Liver (tissue), 9 donors: ENCODE data around the gene LYZ. TPM values are rescaled to one million over a fixed set of nuclear protein-coding genes. Genes with fewer than 3 reads are reported as not detected.
A peak's percentile ranks its signal among the peaks of the same experiment; 100 is the strongest.

Experiments used
- DNase-seq: peaks from one replicate; pipeline ENCODE4 v3.0.0-alpha.2; 2017; ENCODE audit warnings: low spot score
- H3K27ac ChIP-seq, 2 donors: one replicate each; pipeline ENCODE4 v1.7.0; 2013; ENCODE audit warnings: inconsistent platforms in 2 of 2, low read length in 2 of 2, control low read depth in 1 of 2, low read depth in 1 of 2, mild to moderate bottlenecking in 1 of 2
- H3K27me3 ChIP-seq, 4 donors: one replicate each; pipeline versions ENCODE4 v1.6.1 to v1.7.0; 2013; ENCODE audit warnings: low read length in 3 of 4, inconsistent platforms in 1 of 4, mild to moderate bottlenecking in 1 of 4, moderate library complexity in 1 of 4; ENCODE audit not compliant: control insufficient read depth in 4 of 4, insufficient read depth in 4 of 4
- H3K36me3 ChIP-seq, 4 donors: one replicate each; pipeline versions ENCODE4 v1.6.1 to v1.7.0; 2013; ENCODE audit warnings: low read length in 3 of 4, mild to moderate bottlenecking in 3 of 4, low read depth in 1 of 4, moderate library complexity in 1 of 4; ENCODE audit not compliant: control insufficient read depth in 4 of 4, insufficient read depth in 3 of 4
- H3K4me1 ChIP-seq, 4 donors: one replicate each; pipeline versions ENCODE4 v1.6.1 to v1.7.0; 2013; ENCODE audit warnings: low read length in 3 of 4, mild to moderate bottlenecking in 3 of 4, moderate library complexity in 1 of 4; ENCODE audit not compliant: control insufficient read depth in 4 of 4, insufficient read depth in 4 of 4
- H3K4me3 ChIP-seq, 3 donors: one replicate each; pipeline versions ENCODE4 v1.6.1 to v1.7.0; 2013; ENCODE audit warnings: low read length in 3 of 3, control low read depth in 1 of 3, low read depth in 1 of 3, mild to moderate bottlenecking in 1 of 3
- H3K9ac ChIP-seq, 2 donors: one replicate each; pipeline ENCODE4 v1.7.0; 2013; ENCODE audit warnings: low read length in 2 of 2, mild to moderate bottlenecking in 2 of 2, moderate library complexity in 2 of 2, control low read depth in 1 of 2, low read depth in 1 of 2
- H3K9me3 ChIP-seq, 4 donors: one replicate each; pipeline versions ENCODE4 v1.6.1 to v1.7.0; 2013; ENCODE audit warnings: low read length in 3 of 4; ENCODE audit not compliant: control insufficient read depth in 4 of 4
- FOXA1 ChIP-seq: IDR thresholded peaks from 2 replicates; pipeline ENCODE4 v1.6.1; 2016; ENCODE audit warnings: antibody characterized with exemption
- FOXA2 ChIP-seq: IDR thresholded peaks from 2 replicates; pipeline ENCODE4 v1.6.1; 2016; ENCODE audit warnings: antibody characterized with exemption
- GABPA ChIP-seq, 2 donors: IDR thresholded peaks in 1 of 2; conservative IDR thresholded peaks in 1 of 2; 2 replicates each; pipeline ENCODE4 v1.6.1; 2016; ENCODE audit warnings: antibody characterized with exemption in 2 of 2, mild to moderate bottlenecking in 1 of 2, moderate library complexity in 1 of 2
- HNF4A ChIP-seq, 2 donors: conservative IDR thresholded peaks; 2 replicates each; pipeline ENCODE4 v1.6.1; 2016; ENCODE audit warnings: antibody characterized with exemption in 2 of 2, mild to moderate bottlenecking in 2 of 2
- HNF4G ChIP-seq: IDR thresholded peaks from 2 replicates; pipeline ENCODE4 v1.6.1; 2016; ENCODE audit warnings: antibody characterized with exemption
- JUND ChIP-seq, 2 donors: IDR thresholded peaks; 2 replicates each; pipeline ENCODE4 v1.6.1; 2016; ENCODE audit warnings: antibody characterized with exemption in 2 of 2
- NR2F2 ChIP-seq: IDR thresholded peaks from 2 replicates; pipeline ENCODE4 v1.6.1; 2016; ENCODE audit warnings: antibody characterized with exemption
- RAD21 ChIP-seq, 2 donors: IDR thresholded peaks; 2 replicates each; pipeline ENCODE4 v1.6.1; 2016; ENCODE audit warnings: antibody characterized with exemption in 2 of 2, mild to moderate bottlenecking in 2 of 2
- RXRA ChIP-seq, 2 donors: IDR thresholded peaks; 2 replicates each; pipeline ENCODE4 v1.6.1; 2017 to 2018; ENCODE audit warnings: antibody characterized with exemption in 2 of 2, mild to moderate bottlenecking in 1 of 2
- SP1 ChIP-seq: IDR thresholded peaks from 2 replicates; pipeline ENCODE4 v1.6.1; 2018; ENCODE audit warnings: antibody characterized with exemption, mild to moderate bottlenecking
- TAF1 ChIP-seq: conservative IDR thresholded peaks from 2 replicates; pipeline ENCODE4 v1.6.1; 2016; ENCODE audit warnings: antibody characterized with exemption, mild to moderate bottlenecking
- YY1 ChIP-seq: IDR thresholded peaks from 2 replicates; pipeline ENCODE4 v1.6.1; 2016; ENCODE audit warnings: antibody characterized with exemption, mild to moderate bottlenecking
- WGBS: extraction: QIAGEN DNeasy Blood & Tissue Kit; methylation state at CpG from one replicate; pipeline ENCODE4 v1.1.7; 2013; 5-methylcytosine and 5-hydroxymethylcytosine counted together
- polyA plus RNA-seq, 2 donors: library from polyadenylated mRNA; stranded (reverse) in 1 of 2; unstranded in 1 of 2; fragments of 200-250 nt in 1 of 2; fragments of >200 nt in 1 of 2; fragmentation: Nextera tagmentation in 1 of 2; extraction: Ambion mirVana in 1 of 2; gene quantifications; one replicate each; pipeline versions ENCODE4 v1.2.1 to v1.2.3, GENCODE V29; 2013 to 2015
- total RNA-seq, 2 donors: library from RNA; depleted of rRNA; stranded (reverse); fragments of >200 nt; gene quantifications; one replicate each; pipeline ENCODE4 v1.2.3, GENCODE V29; 2014
- TF ChIP-seq, protein P1 (sequence below): IDR thresholded peaks from 2 replicates; pipeline ENCODE4 v1.6.1; 2016; ENCODE audit warnings: antibody characterized with exemption
- TF ChIP-seq, protein P2 (sequence below): IDR thresholded peaks from 2 replicates; pipeline ENCODE4 v1.6.1; 2016; ENCODE audit warnings: antibody characterized with exemption, mild to moderate bottlenecking
- TF ChIP-seq, protein P3 (sequence below): IDR thresholded peaks from 2 replicates; pipeline ENCODE4 v1.6.1; 2016; ENCODE audit warnings: antibody characterized with exemption
- TF ChIP-seq, protein P4 (sequence below): fragments of 150-350 bp; IDR thresholded peaks from 2 replicates; pipeline ENCODE4 v1.5.1; 2017; ENCODE audit warnings: improper control_type of control experiment, low read depth, low read length; ENCODE audit not compliant: missing input control
- TF ChIP-seq, protein P5 (sequence below): IDR thresholded peaks from 2 replicates; pipeline ENCODE4 v1.6.1; 2016; ENCODE audit warnings: antibody characterized with exemption
- donor health status: healthy.
- donor health status: healthy.
- donor health status: healthy.
- donor health status: healthy.
- donor health status: healthy.

LYZ gene
- total RNA-seq = 100 to 1,000 TPM in 1 of 2 donors, 10 to 100 TPM in 1; 24.7 to 141 TPM
- polyA plus RNA-seq = 10 to 100 TPM; 11.5 to 42.3 TPM

DNA sequence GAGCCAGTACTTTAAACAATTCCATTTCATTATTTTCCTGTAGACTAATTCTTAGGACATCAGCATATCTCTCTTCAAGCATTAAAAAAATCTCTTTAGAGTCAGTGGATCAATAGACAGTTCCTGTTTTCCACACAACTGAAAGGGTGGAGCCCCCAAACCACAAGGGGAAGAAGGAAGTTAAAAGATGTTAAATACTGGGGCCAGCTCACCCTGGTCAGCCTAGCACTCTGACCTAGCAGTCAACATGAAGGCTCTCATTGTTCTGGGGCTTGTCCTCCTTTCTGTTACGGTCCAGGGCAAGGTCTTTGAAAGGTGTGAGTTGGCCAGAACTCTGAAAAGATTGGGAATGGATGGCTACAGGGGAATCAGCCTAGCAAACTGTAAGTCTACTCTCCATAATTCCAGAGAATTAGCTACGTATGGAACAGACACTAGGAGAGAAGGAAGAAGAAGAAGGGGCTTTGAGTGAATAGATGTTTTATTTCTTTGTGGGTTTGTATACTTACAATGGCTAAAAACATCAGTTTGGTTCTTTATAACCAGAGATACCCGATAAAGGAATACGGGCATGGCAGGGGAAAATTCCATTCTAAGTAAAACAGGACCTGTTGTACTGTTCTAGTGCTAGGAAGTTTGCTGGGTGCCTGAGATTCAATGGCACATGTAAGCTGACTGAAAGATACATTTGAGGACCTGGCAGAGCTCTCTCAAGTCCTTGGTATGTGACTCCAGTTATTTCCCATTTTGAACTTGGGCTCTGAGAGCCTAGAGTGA lies at the start of gene LYZ:
Gene LYZ (plus strand): TSS at position 220 of the 777 bp plus-strand sequence. CDS start 28 bp downstream, at position 248.
- H3K27me3 ChIP-seq = no peaks in the 10 kb centered on the region
- peak within 1 kb of the TSS in 1 of 2 donors; percentile 37 for H3K27ac ChIP-seq
- H3K4me1 ChIP-seq = peaks cover 14 to 29% (median 22%) of the 10 kb centered on the region in 4 donors
- TF ChIP-seq YY1 = peak; percentile 43
- peak in 1 of 2 donors; percentile 49 for TF ChIP-seq HNF4A (conservative IDR thresholded peaks at IDR 0.05)
- TF ChIP-seq RXRA (IDR thresholded peaks at IDR 0.05) = peak in 1 of 2 donors; percentile 31
- no peak for TF ChIP-seq JUND (IDR thresholded peaks at IDR 0.05)
- peak within 1 kb of the TSS in 1 of 2 donors; percentile 15 for H3K9ac ChIP-seq
- H3K9me3 ChIP-seq = no peaks in the 10 kb centered on the region
- no peak for DNase-seq
- H3K4me3 ChIP-seq = no peak within 1 kb of the TSS
- no peaks in the 10 kb centered on the region for H3K36me3 ChIP-seq
- 64% methylated on average over 4 of the region's 4 CpGs for WGBS

DNA sequence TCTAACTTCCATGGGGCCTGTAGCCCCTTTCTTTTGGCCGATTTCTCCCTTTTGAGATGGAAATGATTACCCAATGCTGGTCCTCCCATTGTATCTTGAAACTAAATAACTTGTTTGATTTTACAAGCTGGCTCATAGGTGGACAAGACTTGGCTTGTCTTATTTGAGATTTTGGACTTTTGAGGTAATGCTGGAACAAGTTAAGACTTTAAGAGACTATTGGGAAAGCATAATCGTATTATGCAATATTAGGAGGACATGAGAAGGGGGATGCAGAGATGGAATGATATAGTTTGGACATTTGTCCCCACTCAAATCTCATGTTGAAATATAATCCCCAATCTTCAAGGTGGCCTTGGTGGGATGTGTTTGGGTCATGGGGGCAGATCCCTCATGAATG lies 49.2 kb upstream of the LYZ start:
- no peak overlapping the region for H3K4me3 ChIP-seq
- H3K27ac ChIP-seq = no peak overlapping the region
- 88% methylated on average over 2 of the region's 2 CpGs for WGBS
- H3K36me3 ChIP-seq = no peaks in the 10 kb centered on the region
- TF ChIP-seq RAD21 (IDR thresholded peaks at IDR 0.05) = no peak
- no peak for TF ChIP-seq TAF1
- no peak for TF ChIP-seq GABPA (IDR thresholded peaks at IDR 0.05 in 1 of 2, conservative IDR thresholded peaks at IDR 0.05 in 1 of 2)
- TF ChIP-seq HNF4G = no peak
- TF ChIP-seq, protein P1, sequence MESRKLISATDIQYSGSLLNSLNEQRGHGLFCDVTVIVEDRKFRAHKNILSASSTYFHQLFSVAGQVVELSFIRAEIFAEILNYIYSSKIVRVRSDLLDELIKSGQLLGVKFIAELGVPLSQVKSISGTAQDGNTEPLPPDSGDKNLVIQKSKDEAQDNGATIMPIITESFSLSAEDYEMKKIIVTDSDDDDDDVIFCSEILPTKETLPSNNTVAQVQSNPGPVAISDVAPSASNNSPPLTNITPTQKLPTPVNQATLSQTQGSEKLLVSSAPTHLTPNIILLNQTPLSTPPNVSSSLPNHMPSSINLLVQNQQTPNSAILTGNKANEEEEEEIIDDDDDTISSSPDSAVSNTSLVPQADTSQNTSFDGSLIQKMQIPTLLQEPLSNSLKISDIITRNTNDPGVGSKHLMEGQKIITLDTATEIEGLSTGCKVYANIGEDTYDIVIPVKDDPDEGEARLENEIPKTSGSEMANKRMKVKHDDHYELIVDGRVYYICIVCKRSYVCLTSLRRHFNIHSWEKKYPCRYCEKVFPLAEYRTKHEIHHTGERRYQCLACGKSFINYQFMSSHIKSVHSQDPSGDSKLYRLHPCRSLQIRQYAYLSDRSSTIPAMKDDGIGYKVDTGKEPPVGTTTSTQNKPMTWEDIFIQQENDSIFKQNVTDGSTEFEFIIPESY = no peak
- no peak for TF ChIP-seq FOXA1
- no peak for TF ChIP-seq FOXA2
- TF ChIP-seq, protein P2, sequence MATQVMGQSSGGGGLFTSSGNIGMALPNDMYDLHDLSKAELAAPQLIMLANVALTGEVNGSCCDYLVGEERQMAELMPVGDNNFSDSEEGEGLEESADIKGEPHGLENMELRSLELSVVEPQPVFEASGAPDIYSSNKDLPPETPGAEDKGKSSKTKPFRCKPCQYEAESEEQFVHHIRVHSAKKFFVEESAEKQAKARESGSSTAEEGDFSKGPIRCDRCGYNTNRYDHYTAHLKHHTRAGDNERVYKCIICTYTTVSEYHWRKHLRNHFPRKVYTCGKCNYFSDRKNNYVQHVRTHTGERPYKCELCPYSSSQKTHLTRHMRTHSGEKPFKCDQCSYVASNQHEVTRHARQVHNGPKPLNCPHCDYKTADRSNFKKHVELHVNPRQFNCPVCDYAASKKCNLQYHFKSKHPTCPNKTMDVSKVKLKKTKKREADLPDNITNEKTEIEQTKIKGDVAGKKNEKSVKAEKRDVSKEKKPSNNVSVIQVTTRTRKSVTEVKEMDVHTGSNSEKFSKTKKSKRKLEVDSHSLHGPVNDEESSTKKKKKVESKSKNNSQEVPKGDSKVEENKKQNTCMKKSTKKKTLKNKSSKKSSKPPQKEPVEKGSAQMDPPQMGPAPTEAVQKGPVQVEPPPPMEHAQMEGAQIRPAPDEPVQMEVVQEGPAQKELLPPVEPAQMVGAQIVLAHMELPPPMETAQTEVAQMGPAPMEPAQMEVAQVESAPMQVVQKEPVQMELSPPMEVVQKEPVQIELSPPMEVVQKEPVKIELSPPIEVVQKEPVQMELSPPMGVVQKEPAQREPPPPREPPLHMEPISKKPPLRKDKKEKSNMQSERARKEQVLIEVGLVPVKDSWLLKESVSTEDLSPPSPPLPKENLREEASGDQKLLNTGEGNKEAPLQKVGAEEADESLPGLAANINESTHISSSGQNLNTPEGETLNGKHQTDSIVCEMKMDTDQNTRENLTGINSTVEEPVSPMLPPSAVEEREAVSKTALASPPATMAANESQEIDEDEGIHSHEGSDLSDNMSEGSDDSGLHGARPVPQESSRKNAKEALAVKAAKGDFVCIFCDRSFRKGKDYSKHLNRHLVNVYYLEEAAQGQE = no peak
- TF ChIP-seq, protein P3, sequence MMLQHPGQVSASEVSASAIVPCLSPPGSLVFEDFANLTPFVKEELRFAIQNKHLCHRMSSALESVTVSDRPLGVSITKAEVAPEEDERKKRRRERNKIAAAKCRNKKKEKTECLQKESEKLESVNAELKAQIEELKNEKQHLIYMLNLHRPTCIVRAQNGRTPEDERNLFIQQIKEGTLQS = no peak
- no peak for TF ChIP-seq SP1
- no peak for TF ChIP-seq YY1
- no peak for TF ChIP-seq NR2F2
- no peak for TF ChIP-seq HNF4A (conservative IDR thresholded peaks at IDR 0.05)
- no peak for TF ChIP-seq RXRA (IDR thresholded peaks at IDR 0.05)
- TF ChIP-seq, protein P4, sequence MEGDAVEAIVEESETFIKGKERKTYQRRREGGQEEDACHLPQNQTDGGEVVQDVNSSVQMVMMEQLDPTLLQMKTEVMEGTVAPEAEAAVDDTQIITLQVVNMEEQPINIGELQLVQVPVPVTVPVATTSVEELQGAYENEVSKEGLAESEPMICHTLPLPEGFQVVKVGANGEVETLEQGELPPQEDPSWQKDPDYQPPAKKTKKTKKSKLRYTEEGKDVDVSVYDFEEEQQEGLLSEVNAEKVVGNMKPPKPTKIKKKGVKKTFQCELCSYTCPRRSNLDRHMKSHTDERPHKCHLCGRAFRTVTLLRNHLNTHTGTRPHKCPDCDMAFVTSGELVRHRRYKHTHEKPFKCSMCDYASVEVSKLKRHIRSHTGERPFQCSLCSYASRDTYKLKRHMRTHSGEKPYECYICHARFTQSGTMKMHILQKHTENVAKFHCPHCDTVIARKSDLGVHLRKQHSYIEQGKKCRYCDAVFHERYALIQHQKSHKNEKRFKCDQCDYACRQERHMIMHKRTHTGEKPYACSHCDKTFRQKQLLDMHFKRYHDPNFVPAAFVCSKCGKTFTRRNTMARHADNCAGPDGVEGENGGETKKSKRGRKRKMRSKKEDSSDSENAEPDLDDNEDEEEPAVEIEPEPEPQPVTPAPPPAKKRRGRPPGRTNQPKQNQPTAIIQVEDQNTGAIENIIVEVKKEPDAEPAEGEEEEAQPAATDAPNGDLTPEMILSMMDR = no peak
- TF ChIP-seq, protein P5, sequence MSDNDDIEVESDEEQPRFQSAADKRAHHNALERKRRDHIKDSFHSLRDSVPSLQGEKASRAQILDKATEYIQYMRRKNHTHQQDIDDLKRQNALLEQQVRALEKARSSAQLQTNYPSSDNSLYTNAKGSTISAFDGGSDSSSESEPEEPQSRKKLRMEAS = no peak
- H3K27me3 ChIP-seq = no peaks in the 10 kb centered on the region
- no peaks in the 10 kb centered on the region for H3K4me1 ChIP-seq
- no peaks in the 10 kb centered on the region for H3K9me3 ChIP-seq
- H3K9ac ChIP-seq = no peak overlapping the region
- no peak for DNase-seq
